ENCODE results near the gene KLF16. TPM values are rescaled to one million over a fixed set of nuclear protein-coding genes. Genes with fewer than 3 reads are reported as not detected.

Gene KLF16
- total RNA-seq, 1 donor from 2014 or later, result 9.8 TPM

GRCh38 chr19:1868971-1869370 lies 5.6 kb upstream of the KLF16 start:
- no peak for DNase-seq (ENCODE audit: low read depth, low spot score)

GRCh38 chr19:1867349-1867724 lies 4.0 kb upstream of the KLF16 start:
- no peak for DNase-seq (ENCODE audit: low read depth, low spot score)

GRCh38 chr19:1866693-1867348 lies 3.4 kb upstream of the KLF16 start:
- no peak for DNase-seq (ENCODE audit: low read depth, low spot score)

GRCh38 chr19:1865172-1866010 lies 2.0 kb upstream of the KLF16 start:
- DNase-seq (ENCODE audit: low read depth, low spot score), result no peak

- DNase-seq (ENCODE audit: low read depth, low spot score), result no peak
Measured at GRCh38 chr19:1864480-1865171, 1.2 kb upstream of the KLF16 start.

GRCh38 chr19:1863638-1864479 lies 480 bp upstream of the KLF16 start:
- no peak for DNase-seq (ENCODE audit: low read depth, low spot score)

GRCh38 chr19:1862424-1863327 lies 703 bp downstream of the KLF16 start:
- no peak for DNase-seq (ENCODE audit: low read depth, low spot score)

- DNase-seq (ENCODE audit: low read depth, low spot score), result no peak
Measured at GRCh38 chr19:1862068-1862423, 1.3 kb downstream of the KLF16 start.

- no peak for DNase-seq (ENCODE audit: low read depth, low spot score)
Measured at GRCh38 chr19:1861599-1862031, 1.8 kb downstream of the KLF16 start.

- DNase-seq (ENCODE audit: low read depth, low spot score), result no peak
Measured at GRCh38 chr19:1860821-1861598, 2.4 kb downstream of the KLF16 start.

- DNase-seq (ENCODE audit: low read depth, low spot score), result no peak
Measured at GRCh38 chr19:1860042-1860775, 3.2 kb downstream of the KLF16 start.

GRCh38 chr19:1859331-1859781 lies 4.0 kb downstream of the KLF16 start:
- no peak for DNase-seq (ENCODE audit: low read depth, low spot score)

GRCh38 chr19:1858412-1859081 lies 4.8 kb downstream of the KLF16 start:
- no peak for DNase-seq (ENCODE audit: low read depth, low spot score)

GRCh38 chr19:1857648-1858326 lies 5.6 kb downstream of the KLF16 start:
- DNase-seq (ENCODE audit: low read depth, low spot score), result no peak

- DNase-seq (ENCODE audit: low read depth, low spot score), result no peak
Measured at GRCh38 chr19:1856698-1857603, 6.4 kb downstream of the KLF16 start.

GRCh38 chr19:1856345-1856697 lies 7.1 kb downstream of the KLF16 start:
- DNase-seq (ENCODE audit: low read depth, low spot score), result no peak

GRCh38 chr19:1855828-1856255 lies 7.5 kb downstream of the KLF16 start:
- no peak for DNase-seq (ENCODE audit: low read depth, low spot score)
